GM20000 (cell line): ENCODE data around the gene FAM174C.

Experiments used
- DNase-seq: peaks from one replicate; pipeline ENCODE4 v3.0.0; 2012; ENCODE audit warnings: low spot score
- CTCF ChIP-seq: IDR thresholded peaks from 2 replicates; pipeline ENCODE4 v1.5.1; 2012; ENCODE audit warnings: mild to moderate bottlenecking, control low read depth; ENCODE audit errors: extremely low read depth, missing control alignments

Gene FAM174C

DNA sequence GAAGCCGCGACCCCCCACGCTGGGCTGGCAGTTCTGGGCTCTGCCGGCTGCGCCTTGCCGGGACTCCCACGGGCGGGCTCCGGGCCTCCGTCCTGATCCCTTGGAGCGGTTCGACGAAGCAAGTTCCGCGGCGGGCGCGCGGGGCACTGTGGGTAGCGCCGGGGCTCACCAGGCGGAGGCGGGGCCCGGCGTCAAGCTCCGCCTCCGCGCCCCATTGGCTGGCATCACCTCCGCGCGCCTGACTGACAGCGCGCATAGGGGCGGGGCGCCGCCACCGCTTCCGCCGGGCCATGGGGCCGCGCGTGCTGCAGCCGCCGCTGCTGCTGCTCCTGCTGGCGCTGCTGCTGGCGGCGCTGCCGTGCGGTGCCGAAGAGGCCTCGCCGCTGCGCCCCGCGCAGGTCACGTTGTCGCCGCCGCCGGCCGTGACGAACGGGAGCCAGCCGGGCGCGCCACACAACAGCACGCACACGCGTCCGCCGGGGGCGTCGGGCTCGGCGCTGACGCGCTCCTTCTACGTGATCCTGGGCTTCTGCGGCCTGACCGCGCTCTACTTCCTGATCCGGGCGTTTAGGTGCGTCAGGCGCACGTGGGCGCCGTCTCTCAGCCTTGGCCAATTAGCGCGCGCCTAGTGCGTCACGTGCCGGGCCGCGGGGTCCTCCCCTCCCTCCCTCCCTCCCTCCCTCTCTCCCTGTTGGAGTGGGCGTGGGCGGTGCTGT, at the start of gene FAM174C:
Gene FAM174C, plus strand, starts transcription at position 271 of the 716 bp plus-strand sequence. Its CDS starts 20 bp downstream, at position 291.
- peak; percentile 98 for DNase-seq
- TF ChIP-seq CTCF = no peak

- DNase-seq = no peak
- no peak for TF ChIP-seq CTCF
These were observed 49.2 kb upstream of the FAM174C start for GRCh38 chr19:1226227-1226518.

- no peak for DNase-seq
- no peak for TF ChIP-seq CTCF
These were observed 48.6 kb upstream of the FAM174C start for GRCh38 chr19:1226522-1227303.

DNA sequence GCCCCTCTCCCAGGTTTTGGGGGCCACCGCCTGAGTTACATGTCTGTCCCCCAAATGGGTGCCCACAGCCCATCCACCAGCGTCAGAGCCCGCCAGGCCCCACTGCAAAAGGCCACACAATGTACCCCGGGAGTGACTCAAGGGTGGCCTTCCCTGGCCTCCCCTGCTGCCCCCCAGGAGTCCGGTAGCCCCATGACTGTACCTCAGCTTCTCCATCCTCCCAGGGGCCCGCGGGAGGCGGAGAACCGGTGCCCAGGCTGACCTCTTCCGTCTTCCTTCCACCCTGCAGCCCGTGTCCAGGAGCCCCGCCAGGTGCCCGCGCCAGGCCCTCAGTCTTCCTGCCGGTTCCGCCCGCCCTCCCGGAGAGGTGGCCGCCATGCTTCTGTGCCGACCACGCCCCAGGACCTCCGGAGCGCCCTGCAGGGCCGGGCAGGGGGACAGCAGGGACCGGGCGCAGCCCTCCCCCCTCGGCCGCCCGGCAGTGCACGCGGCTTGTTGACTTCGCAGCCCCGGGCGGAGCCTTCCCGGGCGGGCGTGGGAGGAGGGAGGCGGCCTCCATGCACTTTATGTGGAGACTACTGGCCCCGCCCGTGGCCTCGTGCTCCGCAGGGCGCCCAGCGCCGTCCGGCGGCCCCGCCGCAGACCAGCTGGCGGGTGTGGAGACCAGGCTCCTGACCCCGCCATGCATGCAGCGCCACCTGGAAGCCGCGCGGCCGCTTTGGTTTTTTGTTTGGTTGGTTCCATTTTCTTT, 47.9 kb upstream of the FAM174C start:
- no peak for TF ChIP-seq CTCF
- DNase-seq = no peak

DNA sequence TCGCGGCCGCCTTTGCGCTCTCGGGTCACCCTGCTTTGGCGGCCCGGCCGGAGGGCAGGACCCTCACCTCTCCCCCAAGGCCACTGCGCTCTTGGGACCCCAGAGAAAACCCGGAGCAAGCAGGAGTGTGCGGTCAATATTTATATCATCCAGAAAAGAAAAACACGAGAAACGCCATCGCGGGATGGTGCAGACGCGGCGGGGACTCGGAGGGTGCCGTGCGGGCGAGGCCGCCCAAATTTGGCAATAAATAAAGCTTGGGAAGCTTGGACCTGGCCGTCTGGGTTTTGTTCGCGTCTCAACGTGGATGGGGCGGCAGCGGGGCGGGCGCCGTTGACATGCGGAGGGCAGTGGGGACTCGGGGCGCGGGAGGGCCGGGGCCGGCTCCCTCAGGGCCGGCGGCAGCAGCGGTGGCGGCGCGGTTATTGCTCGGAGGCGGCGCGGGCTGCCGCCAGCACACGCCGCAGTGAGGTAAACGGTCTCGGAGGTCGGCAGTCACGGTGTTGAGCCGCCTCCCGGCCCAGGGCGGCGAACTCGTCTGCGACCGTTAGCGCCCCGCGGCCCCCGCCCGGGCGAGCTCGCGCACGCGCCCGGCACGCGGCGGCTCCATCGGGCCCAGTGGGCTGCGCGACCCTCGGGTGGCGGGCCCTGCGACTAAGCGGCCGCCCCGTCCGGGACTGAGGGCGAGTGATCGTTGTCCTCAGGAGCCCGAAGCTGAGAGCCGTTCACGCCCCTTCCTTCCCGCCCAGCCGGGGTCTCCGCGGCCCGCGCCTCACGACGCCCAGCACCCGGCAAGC, 47.0 kb upstream of the FAM174C start:
- DNase-seq = no peak
- no peak for TF ChIP-seq CTCF

DNA sequence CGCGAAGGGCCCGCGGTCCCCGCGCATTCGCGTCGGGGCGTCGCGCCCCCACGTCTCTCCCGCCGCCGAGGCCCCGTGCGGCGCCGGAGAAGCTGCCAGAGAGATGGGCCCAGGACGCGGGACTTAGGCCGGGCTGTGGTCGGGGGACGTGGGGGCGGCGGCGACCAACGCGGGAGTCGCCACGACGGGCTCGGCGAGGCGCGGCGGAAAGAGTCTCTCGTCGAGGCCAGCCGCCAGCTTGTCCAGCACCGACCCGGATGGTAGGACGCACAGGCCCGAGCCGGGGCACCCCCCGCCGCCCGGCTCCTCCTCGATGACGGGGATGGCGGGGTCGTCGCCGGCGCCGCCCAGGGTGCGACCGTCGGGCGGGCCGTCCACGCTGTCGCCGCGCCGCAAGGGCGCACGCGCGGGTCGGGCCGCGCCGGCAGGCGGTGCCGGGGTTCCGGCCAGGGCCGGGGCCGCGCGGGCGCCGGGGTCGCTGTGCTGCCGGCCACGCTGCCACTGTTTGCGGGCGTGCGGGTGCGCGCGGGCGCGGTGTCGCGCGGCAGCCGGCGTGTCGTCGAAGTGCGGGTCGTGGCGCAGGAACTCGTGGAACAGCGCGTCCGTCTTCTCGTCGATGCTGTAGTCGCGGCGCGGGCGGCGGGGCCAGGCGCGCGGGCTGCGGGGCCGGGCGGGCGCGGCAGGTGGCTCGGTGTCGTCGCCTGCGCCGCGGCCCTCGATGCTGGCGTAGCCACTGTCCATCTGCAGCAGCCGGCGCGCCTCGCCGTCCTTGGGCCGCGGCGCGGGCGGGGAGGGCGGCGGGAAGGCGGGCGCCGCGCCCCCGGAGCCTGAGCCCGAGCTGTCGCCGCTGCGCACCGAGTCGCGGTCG, 46.0 kb upstream of the FAM174C start:
- TF ChIP-seq CTCF = no peak
- DNase-seq = no peak
